DMS114 treated with DMSO at 0.1 percent for 48 hours (cell line): ENCODE data around the gene B2M.
"Not testable (repeated sequence)": the region's sequence is repeated elsewhere in the genome, so short reads cannot be mapped to it uniquely, and the experiment has no call there.

Experiments
- DNase-seq: peaks from one replicate; lab custom pipeline; 2025; ENCODE audit not compliant: unreplicated experiment; lab: John Stamatoyannopoulos, UW

The B2M gene

DNA sequence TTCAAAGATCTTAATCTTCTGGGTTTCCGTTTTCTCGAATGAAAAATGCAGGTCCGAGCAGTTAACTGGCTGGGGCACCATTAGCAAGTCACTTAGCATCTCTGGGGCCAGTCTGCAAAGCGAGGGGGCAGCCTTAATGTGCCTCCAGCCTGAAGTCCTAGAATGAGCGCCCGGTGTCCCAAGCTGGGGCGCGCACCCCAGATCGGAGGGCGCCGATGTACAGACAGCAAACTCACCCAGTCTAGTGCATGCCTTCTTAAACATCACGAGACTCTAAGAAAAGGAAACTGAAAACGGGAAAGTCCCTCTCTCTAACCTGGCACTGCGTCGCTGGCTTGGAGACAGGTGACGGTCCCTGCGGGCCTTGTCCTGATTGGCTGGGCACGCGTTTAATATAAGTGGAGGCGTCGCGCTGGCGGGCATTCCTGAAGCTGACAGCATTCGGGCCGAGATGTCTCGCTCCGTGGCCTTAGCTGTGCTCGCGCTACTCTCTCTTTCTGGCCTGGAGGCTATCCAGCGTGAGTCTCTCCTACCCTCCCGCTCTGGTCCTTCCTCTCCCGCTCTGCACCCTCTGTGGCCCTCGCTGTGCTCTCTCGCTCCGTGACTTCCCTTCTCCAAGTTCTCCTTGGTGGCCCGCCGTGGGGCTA is at the start of gene B2M, which contains the start of gene PATL2:
TSS of gene B2M (plus strand) at position 422 of the 647 bp plus-strand sequence. CDS start at position 452, 30 bp downstream.
TSS of gene PATL2 (minus strand) at position 228 of the 647 bp plus-strand sequence. CDS start 34,833 bp downstream, outside the sequence.
- peak; percentile 98 for DNase-seq

- DNase-seq = no peak
Observed at GRCh38 chr15:44661576-44661975, 49.7 kb upstream of the B2M start.

- peak; percentile 27 for DNase-seq
Observed at GRCh38 chr15:44662478-44663409, 48.6 kb upstream of the B2M start.

- DNase-seq = peak; percentile 90
Observed at GRCh38 chr15:44663410-44664308, 47.7 kb upstream of the B2M start, which contains the start of gene SPG11. SPG11 (minus strand) TSS chr15:44663662; CDS start chr15:44663647, 15 bp downstream.

- DNase-seq = no peak
Observed at GRCh38 chr15:44666210-44667038, 44.9 kb upstream of the B2M start.

- DNase-seq = no peak
Observed at GRCh38 chr15:44667039-44667360, 44.3 kb upstream of the B2M start.

DNA sequence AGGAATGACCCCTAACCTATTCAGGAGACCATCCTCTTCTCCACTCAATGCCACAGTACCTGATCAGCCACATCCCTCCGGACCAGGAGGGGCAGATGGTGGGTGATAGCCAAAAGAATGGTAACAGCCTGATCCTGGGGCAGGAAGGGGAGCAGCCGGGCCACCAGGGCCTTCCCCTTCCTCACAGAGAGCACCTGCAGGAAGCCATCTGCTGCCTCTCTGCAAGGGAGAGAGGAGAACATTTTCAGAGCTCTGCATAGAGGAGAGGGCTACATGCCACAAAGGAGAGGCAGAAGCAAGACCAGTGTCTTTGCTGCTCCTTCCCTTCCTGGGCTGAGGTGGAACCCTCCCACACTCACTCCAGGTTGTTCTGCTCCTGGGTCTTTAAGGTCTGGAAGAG is 42.4 kb upstream of the B2M start:
- no peak for DNase-seq

DNA sequence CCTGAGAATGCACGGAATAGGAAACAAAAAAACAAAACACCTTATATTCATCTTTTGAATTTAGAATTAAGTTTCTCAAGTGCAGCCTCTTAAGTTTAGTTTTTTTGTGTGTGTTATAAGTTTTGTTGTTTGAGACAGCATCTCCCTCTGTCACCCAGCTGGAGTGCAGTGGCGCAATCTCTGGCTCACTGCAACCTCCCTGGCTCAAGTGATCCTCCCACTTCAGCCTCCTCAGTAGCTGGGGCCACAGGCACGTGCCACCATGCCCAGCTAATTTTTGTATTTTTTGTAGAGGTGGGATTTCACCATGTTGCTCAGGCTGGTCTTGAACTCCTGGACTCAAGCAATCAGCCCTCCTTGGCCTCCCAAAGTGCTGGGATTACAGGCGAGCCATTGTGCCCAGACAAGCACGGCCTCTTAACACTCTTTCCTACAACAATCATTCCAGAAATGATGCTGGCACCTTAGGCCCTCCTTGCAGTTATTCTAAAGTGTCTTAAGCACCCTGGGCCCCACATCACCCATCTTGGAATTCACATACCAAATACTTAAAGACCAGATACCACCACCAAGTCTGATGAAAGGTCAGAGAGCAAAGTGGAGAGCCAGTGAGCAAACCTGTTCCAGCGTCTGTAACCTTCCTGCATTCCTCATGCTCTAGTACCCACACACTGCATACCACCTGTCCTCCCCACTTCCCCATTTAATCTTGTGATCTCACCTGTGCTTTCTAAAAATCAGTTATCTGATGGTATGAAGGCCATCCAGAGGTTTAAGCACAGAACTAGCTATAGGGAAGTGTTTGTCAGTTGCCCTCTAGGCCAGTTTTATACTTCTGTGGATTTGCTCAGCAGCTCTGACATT is 41.0 kb upstream of the B2M start:
- no peak for DNase-seq

GRCh38 chr15:44673639-44674038 is 37.7 kb upstream of the B2M start:
- DNase-seq = no peak

DNA sequence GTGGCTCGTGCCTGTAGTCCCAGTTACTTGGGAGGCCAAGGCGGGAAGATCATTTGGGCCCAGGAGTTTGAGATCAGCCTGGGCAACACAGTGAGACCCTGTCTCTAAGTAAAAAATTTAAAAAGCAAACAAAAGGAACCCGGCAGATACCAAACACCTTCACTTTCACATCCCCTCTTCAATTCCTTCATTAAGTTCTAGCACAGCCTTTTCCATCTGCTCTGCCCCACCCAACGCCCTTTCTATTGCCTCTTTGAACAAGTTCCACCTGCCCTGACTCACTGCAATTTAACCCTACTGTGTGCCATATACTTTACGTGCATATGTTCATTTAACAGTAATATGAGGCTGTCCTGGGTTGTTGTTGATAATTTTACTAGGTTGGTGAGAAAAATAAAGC is 35.4 kb upstream of the B2M start:
- no peak for DNase-seq

DNA sequence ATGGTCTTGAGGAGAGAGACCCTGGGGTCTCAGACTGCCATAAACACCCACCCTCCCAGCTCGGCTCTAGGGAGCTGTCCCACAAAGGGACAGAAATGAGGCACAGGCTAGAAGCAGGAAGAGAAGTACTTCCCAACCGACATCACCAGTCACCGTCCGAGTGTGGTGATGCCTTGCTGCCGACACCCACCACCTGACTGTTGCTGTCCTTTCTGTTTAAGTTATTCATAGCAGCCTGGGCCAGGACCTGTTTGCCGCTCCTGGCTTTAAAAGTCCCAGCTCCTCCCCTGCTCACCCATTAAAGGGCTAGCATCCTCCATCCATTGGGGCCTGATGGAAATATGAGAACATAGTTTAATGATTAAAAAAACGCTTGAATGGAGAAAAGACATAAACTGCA is 34.6 kb upstream of the B2M start:
- DNase-seq = no peak

DNA sequence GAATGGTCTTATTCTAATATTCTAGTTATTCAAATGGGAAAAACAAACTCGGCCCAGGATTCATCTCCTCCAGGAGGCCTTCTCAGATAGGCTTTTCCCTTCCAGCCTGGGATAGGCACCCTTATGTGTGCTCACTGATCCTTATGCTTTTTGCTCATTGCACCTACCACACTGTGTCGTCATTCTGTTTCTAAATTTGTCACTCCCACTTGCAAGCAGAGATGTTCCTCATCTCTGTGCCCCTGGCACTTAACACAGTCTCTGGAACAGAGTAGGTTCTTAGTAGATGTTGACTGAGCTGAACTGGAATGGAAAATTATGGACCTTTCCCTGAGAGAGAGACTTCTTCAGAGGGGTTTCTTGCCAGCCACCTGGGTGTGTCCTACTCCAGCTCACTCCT is 29.1 kb upstream of the B2M start:
- DNase-seq = no peak

- not testable (repeated sequence) for DNase-seq
Observed at GRCh38 chr15:44682809-44683682, 28.3 kb upstream of the B2M start.

GRCh38 chr15:44689318-44689717 is 22.0 kb upstream of the B2M start:
- not testable (repeated sequence) for DNase-seq

DNA sequence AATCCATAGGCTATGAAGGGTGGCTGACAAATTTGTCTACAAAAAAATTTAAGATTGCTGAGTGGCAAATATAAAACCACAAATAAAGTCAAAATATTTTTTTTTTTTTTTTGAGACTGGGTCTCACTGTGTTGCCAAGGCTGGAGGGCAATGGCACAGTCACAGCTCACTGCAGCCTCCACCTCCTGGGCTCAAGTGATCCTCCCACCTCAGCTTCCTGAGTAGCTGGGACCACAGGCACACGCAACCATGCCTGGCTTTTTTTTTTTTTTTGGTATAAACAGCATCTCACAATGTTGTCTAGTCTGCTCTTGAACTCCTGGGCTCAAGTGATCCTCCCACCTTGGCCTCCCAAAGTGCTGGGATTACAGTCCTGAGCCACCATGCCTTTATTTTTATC is 21.1 kb upstream of the B2M start:
- DNase-seq = not testable (repeated sequence)

DNA sequence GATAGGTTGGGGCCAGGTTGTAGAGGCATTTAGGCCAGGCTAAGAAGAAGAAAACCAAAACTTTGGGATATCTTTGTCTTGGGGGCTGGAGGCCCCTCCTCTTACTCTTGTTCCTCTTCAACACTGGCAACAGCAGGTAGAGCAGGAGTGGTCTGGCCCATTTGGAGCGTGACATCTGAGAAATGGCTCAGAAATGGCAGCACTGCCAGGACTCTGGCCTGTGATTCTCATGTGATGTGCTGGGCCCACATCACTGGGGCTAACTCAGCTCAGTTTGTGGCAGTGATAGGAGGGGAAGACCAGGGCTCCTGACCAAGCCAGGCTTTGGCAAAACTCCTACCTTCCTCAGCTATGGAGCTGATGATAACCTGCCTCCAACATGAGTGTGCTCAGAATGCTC is 18.7 kb upstream of the B2M start:
- DNase-seq = no peak

GRCh38 chr15:44694416-44694815 is 16.9 kb upstream of the B2M start:
- no peak for DNase-seq

DNA sequence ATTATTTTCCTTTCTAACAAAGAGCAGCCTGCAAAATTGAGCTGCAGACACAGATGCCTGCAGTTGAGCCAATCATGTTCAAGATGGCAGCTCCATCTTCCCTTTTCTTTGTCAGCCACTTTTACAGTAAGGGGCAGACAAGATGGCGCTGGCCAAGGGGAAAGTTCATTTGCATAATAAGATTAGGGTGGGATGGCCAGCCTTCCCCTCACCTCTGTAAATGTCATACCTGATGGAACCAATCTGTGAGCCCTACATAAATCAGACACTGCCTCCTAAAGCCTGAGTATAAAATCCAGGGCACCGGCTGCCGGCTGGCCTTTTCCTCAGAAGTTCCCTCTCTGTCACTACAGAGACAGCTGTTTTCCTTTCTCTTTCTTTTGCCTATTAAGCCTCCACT is 16.0 kb upstream of the B2M start:
- no peak for DNase-seq
